HG03135 (cell line): ENCODE data around the gene BAG1.

Experiments
- ATAC-seq: cut with Tn5 transposase; IDR thresholded peaks from one replicate; pipeline ENCODE4 v1.9.1; 2021; ENCODE audit warnings: mild to moderate bottlenecking, moderate library complexity; ENCODE audit not compliant: unreplicated experiment

The BAG1 gene

DNA sequence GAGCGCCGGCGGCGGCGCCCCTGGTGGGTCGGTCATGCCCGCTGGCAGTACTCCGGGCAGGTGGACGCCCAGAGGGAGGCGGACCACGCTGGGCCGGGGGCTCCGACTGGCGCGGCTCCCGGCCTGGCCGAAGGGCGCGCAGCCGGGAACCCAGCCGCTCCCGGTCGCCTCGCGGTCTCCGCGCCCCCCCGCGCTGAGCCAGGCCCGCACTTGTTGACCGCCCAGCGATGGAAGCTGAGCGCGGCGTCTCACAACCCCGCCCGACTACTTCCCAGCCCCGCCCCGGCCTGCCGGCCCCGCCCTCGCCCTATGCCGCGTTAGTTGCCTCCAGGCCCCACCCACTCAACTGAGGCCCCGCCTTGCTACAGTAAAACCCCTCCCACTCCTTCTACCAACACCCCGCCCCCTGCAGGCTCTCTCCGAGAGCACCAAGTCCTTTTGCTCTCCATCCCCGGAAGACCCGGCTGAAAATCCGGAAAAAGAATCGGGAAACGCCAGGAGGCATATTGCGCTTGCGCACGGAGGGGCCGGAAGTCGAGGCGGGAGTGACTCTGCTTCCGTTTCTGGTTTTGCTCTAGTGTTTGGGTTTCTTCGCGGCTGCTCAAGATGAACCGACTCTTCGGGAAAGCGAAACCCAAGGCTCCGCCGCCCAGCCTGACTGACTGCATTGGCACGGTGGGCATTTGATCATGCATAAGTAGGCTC, at the start of gene BAG1, which contains the start of gene CHMP5:
Gene BAG1 (minus strand): TSS at position 236 of the 705 bp plus-strand sequence.
Gene CHMP5 (plus strand): TSS at position 577 of the 705 bp plus-strand sequence. CDS start 30 bp downstream, at position 607.
- ATAC-seq = peak; percentile 83

DNA sequence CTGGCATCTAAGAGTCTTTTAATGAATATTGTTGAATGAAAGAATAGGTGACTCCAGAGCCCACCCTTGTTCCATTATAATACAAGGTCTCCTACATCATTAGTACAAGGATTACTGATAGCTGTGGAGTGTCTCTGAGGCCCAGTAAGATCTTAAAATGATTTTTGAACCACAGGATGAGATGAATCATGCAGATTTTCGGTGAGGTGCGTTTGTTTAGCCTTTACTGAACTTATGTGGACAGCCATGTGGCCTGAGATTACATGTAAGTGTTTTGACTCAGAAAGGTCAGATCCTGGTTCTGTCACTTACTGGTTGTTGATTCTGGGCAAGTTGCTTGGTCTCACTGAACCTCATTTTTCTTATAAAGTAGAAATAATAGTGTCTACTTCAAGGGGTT, 47.4 kb upstream of the BAG1 start:
- no peak for ATAC-seq

DNA sequence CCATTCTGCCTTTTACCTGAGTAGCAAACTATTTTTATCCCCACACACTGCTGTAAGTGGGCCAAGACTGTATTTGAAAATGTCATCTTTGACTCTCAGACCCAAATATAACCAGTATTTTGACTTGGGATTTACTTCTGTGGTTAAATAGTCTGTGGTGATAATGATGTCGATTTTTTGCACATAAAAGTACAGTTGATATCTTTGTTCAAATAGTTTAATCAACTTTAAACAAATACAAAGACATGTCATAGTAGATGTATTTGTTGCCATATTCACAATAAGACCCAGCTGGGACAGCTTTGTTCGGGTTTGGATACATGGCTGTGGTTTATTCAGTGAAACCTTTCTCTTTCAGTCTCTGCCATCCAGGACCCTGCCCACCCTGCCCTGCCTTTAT, 46.2 kb upstream of the BAG1 start:
- no peak for ATAC-seq

DNA sequence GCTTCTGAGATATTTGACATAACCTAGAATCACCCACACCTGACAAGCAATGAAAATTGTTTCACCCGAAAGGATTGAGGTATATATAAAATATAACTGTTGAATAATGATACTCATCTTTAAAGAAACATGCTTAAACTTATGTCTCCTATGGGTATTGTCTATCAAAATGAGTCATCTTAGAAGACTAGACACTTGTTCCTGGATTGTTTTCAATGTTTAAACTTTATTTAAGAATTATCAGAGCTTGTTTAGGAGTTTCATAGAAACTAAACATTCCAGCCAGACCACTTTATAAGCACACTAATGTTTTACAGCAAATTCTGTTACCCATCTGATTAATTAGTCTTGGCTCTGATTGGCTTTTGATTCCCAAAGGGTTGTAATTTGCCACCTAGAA, 45.4 kb upstream of the BAG1 start:
- ATAC-seq = no peak

DNA sequence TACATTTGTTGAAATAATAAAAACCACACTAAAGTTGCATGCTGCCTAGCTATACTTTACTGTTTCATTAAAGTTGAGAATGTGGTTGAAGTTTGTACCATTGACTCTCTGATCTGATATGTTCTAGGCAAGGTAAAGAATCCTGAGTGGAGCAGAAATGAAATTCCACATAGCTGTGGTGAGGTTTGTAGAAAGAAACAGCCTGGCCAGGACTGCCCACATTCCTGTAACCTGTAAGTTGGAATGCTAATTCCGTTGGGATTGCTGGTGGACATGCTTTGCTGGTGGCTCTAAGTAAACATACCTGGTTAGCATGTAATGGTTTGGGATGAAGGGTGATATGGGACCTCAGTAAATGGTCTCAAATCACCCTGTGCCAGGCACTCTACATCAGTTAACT, 42.6 kb upstream of the BAG1 start:
- no peak for ATAC-seq

DNA sequence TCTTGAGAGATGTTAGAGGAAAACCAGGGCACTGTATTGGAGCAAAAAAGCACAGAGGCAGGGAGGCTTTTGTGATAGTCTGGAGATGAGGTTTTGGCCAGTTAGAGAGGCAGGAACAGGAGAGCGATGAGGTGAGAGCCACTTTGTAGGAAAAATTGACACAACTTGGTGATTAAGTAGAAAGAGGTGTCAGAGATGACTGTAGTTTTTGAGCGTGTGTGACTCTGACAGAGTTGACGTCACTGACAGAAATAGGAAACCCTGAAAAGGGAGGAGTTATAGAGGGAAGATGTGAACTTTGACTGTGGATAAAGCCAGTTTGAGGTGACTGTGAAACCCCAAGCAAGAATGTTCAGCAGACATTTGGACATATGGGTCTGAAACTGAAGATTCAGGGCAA, 41.5 kb upstream of the BAG1 start:
- no peak for ATAC-seq

DNA sequence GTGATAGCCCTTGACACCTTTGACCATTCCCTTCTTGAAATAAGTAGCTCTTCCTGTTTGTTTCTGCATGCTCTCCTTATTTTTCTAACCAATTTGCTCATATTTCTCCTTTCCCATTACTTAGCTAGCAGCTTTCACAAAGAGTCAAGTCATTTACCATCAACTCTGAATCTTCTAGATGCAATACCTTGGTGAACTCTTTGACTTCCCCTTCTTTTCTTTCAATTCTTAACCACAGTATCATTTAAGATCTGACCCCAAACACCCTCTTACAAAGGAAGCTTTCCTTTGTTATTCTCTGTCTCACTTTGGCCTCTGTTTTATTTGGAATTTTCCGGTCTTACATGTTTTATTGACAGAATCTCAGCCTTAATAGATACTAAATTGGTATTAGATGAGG, 39.9 kb upstream of the BAG1 start:
- ATAC-seq = no peak

DNA sequence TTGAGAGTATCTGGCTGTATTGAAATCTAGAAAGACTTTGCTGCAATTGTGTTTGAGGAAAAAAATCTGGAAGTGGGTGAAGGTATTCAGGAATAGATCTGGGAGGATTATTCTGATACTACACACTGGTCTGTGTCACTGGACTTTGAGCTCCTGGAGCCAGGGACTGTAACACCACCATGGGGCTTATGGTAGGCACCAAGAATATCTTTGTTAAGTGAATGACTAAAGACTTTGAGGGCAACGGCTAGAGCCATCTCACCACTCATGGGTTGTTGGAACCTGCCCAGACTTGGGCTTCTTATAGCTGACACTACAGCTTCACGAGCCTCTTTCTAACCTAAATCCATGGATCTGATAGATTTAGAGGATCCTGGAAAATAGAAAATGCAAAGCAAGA, 36.0 kb upstream of the BAG1 start:
- ATAC-seq = no peak

DNA sequence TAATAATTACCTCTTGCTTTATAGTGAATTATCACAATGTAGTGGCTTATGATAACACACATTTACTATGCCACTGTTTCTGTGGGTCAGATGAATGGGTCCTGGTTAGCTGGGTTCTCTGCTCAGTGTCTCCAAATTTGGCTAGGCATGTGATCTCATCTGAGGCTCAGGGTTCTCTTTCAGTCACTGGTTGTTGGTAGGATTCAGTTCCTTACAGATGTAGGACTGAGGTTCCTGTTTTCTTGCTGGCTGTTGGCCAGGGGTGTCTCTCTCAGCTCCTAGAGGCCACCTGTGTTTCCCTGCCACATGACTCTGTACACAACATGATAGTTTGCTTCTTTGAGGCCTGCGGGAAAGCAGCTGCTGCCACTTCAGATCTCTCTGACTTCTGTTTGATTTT, 32.9 kb upstream of the BAG1 start:
- ATAC-seq = peak; percentile 86

DNA sequence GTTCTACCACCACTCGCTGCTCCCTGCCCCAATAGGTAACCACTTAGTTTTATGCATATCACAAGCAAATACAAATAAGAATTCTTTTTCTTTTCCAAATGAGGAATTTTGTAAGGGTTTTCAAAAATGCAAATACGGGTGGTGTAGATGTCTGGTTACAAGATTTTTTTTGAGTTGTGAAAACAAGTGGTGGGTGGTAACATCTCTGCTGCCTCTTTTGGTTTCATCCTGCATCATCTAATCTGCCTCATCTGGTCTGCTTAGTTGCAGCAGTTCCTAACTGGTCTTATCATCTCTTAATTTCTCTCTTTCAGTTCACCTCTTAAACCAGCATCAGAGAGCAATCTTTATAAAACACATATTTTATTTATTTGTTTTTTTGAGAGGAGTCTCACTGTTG, 31.1 kb upstream of the BAG1 start:
- peak; percentile 28 for ATAC-seq

DNA sequence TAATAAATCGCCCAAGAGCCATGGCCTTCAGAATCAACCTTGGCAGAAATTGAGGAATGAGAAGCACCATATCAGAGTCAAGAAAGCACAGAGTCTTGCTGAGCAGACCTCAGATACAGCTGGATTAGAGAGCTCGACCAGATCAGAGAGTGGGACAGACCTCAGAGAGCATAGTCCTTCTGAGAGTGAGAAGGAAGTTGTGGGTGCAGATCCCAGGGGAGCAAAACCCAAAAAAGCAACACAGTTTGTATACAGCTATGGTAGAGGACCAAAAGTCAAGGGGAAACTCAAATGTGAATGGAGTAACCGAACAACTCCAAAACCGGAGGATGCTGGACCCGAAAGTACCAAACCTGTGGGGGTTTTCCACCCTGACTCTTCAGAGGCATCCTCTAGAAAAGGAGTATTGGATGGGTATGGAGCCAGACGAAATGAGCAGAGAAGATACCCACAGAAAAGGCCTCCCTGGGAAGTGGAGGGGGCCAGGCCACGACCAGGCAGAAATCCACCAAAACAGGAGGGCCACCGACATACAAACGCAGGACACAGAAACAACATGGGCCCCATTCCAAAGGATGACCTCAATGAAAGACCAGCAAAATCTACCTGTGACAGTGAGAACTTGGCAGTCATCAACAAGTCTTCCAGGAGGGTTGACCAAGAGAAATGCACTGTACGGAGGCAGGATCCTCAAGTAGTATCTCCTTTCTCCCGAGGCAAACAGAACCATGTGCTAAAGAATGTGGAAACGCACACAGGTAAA, 30.3 kb upstream of the BAG1 start:
- ATAC-seq = no peak

DNA sequence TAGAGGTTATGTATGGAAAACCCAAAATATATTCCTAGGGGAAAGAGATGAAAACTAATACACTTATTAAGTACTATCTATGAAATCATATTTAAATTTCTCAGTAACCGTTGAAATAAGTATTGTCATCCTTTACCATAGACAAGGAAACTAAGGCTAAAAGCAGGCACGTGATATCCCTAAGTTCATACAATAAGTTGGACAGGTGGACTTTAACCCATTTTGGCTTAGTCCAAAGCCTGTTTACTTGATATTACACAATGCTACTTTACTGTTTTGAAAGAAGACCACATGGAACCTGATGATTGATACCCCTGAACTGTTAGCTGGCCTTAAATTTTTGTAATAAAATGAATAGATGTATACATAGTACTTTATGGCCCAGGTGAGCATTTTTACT, 29.3 kb upstream of the BAG1 start:
- ATAC-seq = no peak

DNA sequence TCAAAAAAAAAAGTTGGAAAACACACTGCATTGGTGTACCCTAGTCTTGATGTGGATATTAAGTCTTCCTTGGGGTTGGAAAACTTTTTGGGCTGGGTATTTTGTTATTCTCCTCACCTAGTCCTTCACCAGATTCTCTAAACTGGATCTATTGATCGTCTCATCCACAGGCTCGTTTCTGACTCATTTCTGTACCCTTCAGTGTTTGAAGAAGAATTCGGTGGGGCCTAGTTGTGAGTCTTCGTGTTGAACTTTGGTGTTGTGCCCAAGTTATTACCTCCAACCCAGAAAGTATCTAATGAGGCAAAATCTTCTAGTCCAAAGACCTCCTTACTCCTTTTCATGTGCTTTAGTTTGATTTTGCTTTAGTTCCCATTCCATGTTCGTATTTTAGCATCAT, 27.4 kb upstream of the BAG1 start:
- no peak for ATAC-seq

DNA sequence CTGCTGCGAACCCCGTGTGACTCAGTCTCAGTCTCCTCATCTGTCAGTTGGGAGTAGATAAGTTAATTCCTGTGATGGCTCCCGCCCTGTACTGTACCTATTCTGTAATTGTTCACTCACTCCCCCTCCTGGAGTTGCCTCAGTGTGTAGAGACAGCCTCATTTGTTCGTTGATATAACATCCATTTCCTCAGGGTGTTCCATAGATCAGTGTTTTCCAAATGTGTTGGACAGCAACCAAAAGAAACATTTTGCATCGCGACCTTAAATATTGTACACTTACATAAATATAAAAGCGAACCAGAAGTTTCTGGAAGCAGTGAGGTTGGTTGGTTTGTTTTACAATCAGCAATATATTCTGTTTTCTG, 26.5 kb upstream of the BAG1 start:
- peak; percentile 1 for ATAC-seq

DNA sequence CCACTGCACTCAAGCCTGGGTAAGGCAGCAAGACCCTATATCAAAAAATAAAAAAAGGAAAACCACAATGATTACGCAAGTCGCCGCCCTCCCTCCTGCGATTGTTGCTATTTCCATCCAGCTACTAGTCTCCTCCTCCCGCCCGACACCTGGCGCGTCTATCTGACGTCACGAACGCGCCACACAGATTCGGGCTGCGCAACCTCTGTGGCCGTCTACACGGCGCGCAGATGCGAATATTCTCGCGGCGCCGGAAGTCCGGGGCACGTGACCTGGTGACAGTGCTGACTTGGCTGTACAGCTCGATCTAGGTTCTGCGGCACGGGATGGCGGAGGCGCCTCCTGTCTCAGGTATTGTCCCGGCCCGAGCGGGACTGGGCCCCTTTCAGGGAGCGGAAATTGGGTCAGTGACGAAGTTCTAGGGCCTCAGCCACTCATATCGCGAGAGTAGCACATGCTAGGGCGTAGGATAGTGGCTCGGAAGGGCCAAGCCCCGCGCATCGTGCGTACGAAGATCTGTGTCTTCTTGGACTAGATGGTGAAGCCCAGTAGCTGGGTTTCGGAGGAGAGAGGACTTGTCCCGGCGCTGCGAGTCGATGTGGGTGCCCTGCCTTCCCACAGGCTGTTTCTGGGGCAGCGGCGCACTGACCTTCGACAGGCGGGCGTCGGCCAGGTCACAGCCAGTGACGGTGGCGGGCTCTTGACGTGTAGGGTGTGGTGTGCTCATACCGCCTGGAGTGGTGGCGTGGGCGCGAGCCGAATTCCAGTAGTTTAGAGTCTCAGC, 25.9 kb upstream of the BAG1 start, which contains the start of gene NFX1:
Gene NFX1 (plus strand): TSS at position 270 of the 784 bp plus-strand sequence. CDS start 57 bp downstream, at position 327.
- peak; percentile 82 for ATAC-seq

DNA sequence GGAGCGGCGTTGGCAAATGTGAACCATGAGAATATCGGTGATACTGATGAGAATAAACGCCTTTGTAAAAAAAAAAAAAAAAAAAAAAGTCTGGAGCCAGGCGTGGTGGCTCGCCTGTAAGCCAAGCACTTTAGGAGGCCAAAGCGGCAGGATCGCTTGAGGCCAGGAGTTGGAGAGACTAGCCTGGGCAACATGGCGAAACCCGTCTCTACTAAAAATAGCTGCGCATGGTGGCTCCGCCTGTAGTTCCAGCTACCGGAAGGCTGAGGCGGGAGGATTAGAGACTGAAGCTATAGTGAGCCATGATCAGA, 25.4 kb upstream of the BAG1 start:
- peak; percentile 29 for ATAC-seq

DNA sequence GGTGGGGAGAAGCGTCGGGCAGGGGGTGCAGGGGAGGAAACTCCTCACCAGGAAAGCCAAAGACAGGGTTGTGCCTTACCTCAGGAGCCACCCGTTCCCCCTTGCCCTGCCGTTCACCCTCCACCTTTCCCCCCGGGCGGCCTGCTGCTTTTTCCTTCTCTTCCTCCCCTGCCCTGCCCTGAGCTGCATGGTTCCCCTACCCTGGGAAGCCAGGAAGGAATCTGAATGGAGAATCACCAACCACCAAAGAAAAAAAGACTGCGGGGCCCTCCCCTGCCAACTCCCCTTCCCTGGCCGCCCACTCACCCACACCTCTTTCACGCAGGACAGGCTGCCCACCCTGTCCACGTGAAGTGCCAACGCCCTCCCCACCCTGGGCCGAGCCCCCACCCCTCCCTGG, 25.0 kb upstream of the BAG1 start:
- ATAC-seq = no peak

DNA sequence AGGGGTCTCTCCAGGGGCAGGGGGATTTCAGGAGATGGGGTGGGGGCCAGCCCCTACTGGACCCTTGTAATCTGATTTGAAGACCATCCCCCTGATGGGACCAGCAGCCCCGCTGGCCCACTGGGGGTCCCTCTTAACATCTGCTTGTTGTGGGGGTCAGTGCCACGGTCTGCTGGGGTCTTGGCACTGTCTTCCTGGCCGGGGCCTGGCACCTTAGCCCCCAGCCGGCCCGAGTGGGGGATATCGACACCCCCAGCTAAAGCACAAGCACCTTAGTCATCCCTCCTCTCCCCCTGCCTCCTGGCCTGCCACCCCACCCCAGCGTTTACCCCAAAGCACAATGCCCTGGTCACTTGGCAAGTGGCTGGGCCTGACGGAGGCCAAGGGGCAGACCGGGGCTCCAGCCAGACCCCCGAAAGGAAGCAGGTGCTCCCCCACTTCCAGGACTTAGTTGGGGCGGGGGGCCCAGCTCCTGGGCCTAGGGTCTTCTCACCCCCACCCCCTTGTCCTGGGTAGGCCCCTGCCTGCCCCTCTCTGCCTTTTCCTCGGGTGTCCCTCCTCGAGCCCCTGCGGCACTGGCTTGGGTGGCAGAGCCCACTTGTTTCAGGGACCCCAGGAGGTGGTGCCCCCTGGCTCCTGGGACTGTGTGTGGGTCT, 24.4 kb upstream of the BAG1 start:
- no peak for ATAC-seq

DNA sequence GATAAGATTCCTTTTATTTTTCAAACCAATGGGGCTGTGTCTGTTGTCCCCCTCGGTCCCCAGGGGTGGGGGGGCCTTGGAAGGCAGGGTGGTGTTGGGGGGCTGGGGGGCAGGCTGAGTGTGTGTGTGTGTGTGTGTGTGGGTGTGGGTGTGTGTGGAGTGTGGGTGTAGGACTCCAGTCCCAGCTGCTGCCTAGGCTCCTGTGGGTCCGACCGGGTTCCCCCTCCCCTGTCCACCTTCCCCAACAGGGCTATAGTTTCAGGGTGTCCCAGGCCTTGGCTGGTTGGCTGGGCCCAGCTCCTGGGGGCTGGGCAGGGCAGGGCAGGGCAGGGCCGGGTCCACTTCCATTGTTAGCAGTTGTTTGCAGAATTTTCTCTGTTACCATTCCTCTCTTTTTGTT, 23.7 kb upstream of the BAG1 start:
- ATAC-seq = no peak

DNA sequence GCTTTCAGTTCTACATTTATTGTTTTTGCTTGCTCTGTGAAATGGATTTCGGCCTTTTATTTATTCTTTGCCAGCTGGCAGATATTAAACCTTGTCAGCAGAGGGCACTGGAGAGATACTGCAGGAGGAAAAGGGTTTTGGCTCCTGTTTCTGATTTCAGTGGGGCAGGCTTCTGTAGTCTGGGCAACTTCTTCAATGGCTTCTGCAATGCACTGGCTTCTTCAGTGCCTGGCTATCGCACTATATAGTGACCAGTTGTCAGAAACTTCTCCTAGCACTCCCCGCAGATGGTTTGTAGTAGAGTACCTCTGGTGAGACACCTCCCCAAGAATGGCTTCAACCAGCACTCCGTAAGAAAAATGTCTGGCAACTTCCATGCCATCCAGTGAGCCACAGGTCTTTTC, 22.6 kb upstream of the BAG1 start:
- ATAC-seq = no peak

DNA sequence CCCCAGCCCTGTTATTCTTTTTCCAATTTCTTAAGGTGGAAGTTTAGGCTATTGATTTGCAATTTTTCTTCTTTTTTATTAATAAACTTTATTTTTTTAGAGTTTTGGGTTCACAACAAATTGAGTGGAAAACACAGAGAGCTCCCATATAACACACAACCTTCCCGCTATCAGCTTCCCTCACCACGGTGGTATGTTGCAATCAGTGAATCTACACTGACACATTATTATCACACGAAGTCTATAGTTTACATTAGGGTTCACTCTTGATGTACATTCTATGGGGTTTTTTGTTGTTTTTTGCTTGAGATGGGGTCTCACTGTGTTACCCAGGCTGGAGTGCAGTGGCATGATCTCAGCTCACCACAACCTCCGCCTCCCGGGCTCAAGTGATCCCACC, 21.0 kb upstream of the BAG1 start:
- no peak for ATAC-seq
